ENCODE data around the gene ACTG1. TPM values are rescaled to one million over a fixed set of nuclear protein-coding genes. Genes with fewer than 3 reads are reported as not detected.

The ACTG1 gene
- total and polyA plus RNA-seq, 2 donors (not counting 1 experiment from before 2014, with no cell fraction given), result 803 to 1,677 TPM

DNA sequence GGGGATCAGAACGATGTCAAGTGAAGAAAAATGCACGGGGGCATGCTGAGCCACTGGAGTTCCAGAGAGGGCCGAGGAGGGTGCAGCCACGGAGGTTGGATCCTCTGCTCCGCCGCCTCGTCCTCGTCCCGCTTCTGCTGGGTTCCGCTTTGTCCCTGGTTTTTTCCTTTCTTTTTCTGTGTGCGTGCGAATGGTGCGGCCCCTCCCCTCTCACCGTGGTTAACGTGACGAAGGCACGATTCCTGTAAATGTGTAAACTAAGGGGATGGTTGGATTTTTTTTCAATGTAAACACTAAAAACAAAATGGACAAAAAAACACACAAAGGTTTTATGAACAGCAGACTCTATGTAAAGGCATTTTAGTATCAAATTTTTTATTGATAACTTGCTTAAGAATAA lies 46.7 kb downstream of the ACTG1 start:
- no peak overlapping the region for H3K4me2 ChIP-seq (replicated peaks; ENCODE audit: low read depth, low read length, poor library complexity, severe bottlenecking)
- POLR2A ChIA-PET, result no interaction called here
- ATAC-seq (ENCODE audit: low read depth) (no peak), DNase-seq (no peak)
- H3K4me3 Mint-ChIP-seq, result no peak overlapping the region
- no peaks in the 10 kb centered on the region for H3K4me1 ChIP-seq (ENCODE audit: control insufficient read depth in 2 of 2, insufficient read depth in 2 of 2, low read length in 2 of 2)
- no peaks in the 10 kb centered on the region for H3K9me3 ChIP-seq (ENCODE audit: control extremely low read depth in 1 of 3, control insufficient read depth in 2 of 3, insufficient read depth in 1 of 3, low read length in 2 of 3)
- H3K4me1 Mint-ChIP-seq, result no peaks in the 10 kb centered on the region
- TF ChIP-seq EZH2 (IDR thresholded peaks at IDR 0.05; ENCODE audit: borderline replicate concordance, insufficient read depth, low read depth, low read length, poor library complexity, severe bottlenecking), result no peak
- TF ChIP-seq, protein P1, sequence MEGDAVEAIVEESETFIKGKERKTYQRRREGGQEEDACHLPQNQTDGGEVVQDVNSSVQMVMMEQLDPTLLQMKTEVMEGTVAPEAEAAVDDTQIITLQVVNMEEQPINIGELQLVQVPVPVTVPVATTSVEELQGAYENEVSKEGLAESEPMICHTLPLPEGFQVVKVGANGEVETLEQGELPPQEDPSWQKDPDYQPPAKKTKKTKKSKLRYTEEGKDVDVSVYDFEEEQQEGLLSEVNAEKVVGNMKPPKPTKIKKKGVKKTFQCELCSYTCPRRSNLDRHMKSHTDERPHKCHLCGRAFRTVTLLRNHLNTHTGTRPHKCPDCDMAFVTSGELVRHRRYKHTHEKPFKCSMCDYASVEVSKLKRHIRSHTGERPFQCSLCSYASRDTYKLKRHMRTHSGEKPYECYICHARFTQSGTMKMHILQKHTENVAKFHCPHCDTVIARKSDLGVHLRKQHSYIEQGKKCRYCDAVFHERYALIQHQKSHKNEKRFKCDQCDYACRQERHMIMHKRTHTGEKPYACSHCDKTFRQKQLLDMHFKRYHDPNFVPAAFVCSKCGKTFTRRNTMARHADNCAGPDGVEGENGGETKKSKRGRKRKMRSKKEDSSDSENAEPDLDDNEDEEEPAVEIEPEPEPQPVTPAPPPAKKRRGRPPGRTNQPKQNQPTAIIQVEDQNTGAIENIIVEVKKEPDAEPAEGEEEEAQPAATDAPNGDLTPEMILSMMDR (IDR thresholded peaks at IDR 0.05), result no peak
- no peak overlapping the region for H2AFZ ChIP-seq (ENCODE audit: insufficient read depth, low read depth, low read length, poor library complexity, severe bottlenecking)
- no peaks in the 10 kb centered on the region for H3K27me3 Mint-ChIP-seq
- no peaks in the 10 kb centered on the region for H3K9me3 Mint-ChIP-seq (ENCODE audit: insufficient read depth)
- H3K27me3 ChIP-seq (replicated peaks in 1 of 4; ENCODE audit: control extremely low read depth in 1 of 4, control insufficient read depth in 3 of 4, insufficient read depth in 4 of 4, low read length in 3 of 4), result no peaks in the 10 kb centered on the region
- CTCF ChIA-PET, result no interaction called here
- intact Hi-C loops (cut with micrococcal nuclease), result no loop called here
- no peak overlapping the region for H3K27ac Mint-ChIP-seq
- 97% methylated on average over 9 of the region's 17 CpGs for WGBS (ENCODE audit: insufficient coverage)
- H4K20me1 ChIP-seq (ENCODE audit: control insufficient read depth, insufficient read depth, low read length, poor library complexity, severe bottlenecking), result no peaks in the 10 kb centered on the region
- H3K27ac ChIP-seq (ENCODE audit: low read length in 2 of 2), result no peak overlapping the region
- H3K79me2 ChIP-seq (ENCODE audit: control insufficient read depth, insufficient read depth, low read length), result no peaks in the 10 kb centered on the region
- H3K36me3 ChIP-seq (replicated peaks in 1 of 2; ENCODE audit: control extremely low read depth in 1 of 2, control insufficient read depth in 1 of 2, extremely low read depth in 1 of 2, insufficient read depth in 2 of 2, low read length in 1 of 2), result no peaks in the 10 kb centered on the region
- no peak overlapping the region for H3K4me3 ChIP-seq (ENCODE audit: control extremely low read depth in 1 of 5, extremely low read depth in 1 of 5, insufficient read depth in 1 of 5, low read depth in 2 of 5, low read length in 4 of 5)
- H3K9ac ChIP-seq (ENCODE audit: low read length), result no peak overlapping the region

DNA sequence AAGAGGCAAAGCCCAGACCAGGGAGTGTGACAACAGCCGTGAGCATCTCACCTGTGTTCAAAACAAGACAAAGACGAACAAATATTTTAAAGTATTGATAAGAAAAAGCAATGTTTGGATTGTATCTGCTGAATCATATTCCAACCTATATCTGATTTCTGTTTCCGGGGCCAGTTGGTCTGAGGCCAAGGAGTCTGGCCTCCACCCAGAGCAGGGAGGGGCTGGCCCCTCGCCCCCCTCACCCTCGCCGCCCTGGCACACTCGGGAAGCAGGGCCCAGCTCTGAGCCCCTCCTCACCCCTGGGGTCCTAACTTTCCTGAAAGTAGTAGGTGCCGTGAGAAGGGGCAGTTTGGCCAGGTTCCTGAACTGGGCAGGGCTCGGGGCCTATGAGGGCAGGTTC lies 48.0 kb downstream of the ACTG1 start:
- H3K4me2 ChIP-seq (replicated peaks; ENCODE audit: low read depth, low read length, poor library complexity, severe bottlenecking), result no peak overlapping the region
- H3K36me3 ChIP-seq (replicated peaks in 1 of 2; ENCODE audit: control extremely low read depth in 1 of 2, control insufficient read depth in 1 of 2, extremely low read depth in 1 of 2, insufficient read depth in 2 of 2, low read length in 1 of 2), result no peaks in the 10 kb centered on the region
- intact Hi-C loops (cut with micrococcal nuclease), result no loop called here
- H3K9ac ChIP-seq (ENCODE audit: low read length), result no peak overlapping the region
- ChIA-PET POLR2A (no interaction called here), CTCF (no interaction called here)
- H3K27ac Mint-ChIP-seq, result no peak overlapping the region
- H3K4me1 ChIP-seq (ENCODE audit: control insufficient read depth in 2 of 2, insufficient read depth in 2 of 2, low read length in 2 of 2), result no peaks in the 10 kb centered on the region
- WGBS (ENCODE audit: insufficient coverage), result 85% methylated on average over 7 of the region's 9 CpGs
- H3K27ac ChIP-seq (ENCODE audit: low read length in 2 of 2), result no peak overlapping the region
- H3K4me3 ChIP-seq (ENCODE audit: control extremely low read depth in 1 of 5, extremely low read depth in 1 of 5, insufficient read depth in 1 of 5, low read depth in 2 of 5, low read length in 4 of 5), result no peak overlapping the region
- H2AFZ ChIP-seq (ENCODE audit: insufficient read depth, low read depth, low read length, poor library complexity, severe bottlenecking), result no peak overlapping the region
- H3K4me1 Mint-ChIP-seq, result no peaks in the 10 kb centered on the region
- H3K9me3 Mint-ChIP-seq (ENCODE audit: insufficient read depth), result no peaks in the 10 kb centered on the region
- TF ChIP-seq EZH2 (IDR thresholded peaks at IDR 0.05; ENCODE audit: borderline replicate concordance, insufficient read depth, low read depth, low read length, poor library complexity, severe bottlenecking), result no peak
- TF ChIP-seq, protein P1 (IDR thresholded peaks at IDR 0.05), result no peak
- no peaks in the 10 kb centered on the region for H3K79me2 ChIP-seq (ENCODE audit: control insufficient read depth, insufficient read depth, low read length)
- no peaks in the 10 kb centered on the region for H3K27me3 Mint-ChIP-seq
- no peaks in the 10 kb centered on the region for H3K27me3 ChIP-seq (replicated peaks in 1 of 4; ENCODE audit: control extremely low read depth in 1 of 4, control insufficient read depth in 3 of 4, insufficient read depth in 4 of 4, low read length in 3 of 4)
- no peak for ATAC-seq (ENCODE audit: low read depth)
- H4K20me1 ChIP-seq (ENCODE audit: control insufficient read depth, insufficient read depth, low read length, poor library complexity, severe bottlenecking), result no peaks in the 10 kb centered on the region
- H3K9me3 ChIP-seq (ENCODE audit: control extremely low read depth in 1 of 3, control insufficient read depth in 2 of 3, insufficient read depth in 1 of 3, low read length in 2 of 3), result no peaks in the 10 kb centered on the region
- H3K4me3 Mint-ChIP-seq, result no peak overlapping the region
- no peak for DNase-seq

Measured in B cell (primary cell).